AG09319 (cell line): ENCODE measurements around the gene HOXB2.

Source experiments
- DNase-seq: peaks from one replicate; pipeline ENCODE4 v3.0.0-alpha.2; 2010; ENCODE audit warnings: low read depth; ENCODE audit errors: extremely low read depth
- TF ChIP-seq, protein P1 (sequence below): IDR thresholded peaks from 2 replicates; pipeline ENCODE4 v1.5.1; 2011; ENCODE audit warnings: low read depth, mild to moderate bottlenecking, inconsistent platforms, low read length, moderate library complexity

The HOXB2 gene

DNA sequence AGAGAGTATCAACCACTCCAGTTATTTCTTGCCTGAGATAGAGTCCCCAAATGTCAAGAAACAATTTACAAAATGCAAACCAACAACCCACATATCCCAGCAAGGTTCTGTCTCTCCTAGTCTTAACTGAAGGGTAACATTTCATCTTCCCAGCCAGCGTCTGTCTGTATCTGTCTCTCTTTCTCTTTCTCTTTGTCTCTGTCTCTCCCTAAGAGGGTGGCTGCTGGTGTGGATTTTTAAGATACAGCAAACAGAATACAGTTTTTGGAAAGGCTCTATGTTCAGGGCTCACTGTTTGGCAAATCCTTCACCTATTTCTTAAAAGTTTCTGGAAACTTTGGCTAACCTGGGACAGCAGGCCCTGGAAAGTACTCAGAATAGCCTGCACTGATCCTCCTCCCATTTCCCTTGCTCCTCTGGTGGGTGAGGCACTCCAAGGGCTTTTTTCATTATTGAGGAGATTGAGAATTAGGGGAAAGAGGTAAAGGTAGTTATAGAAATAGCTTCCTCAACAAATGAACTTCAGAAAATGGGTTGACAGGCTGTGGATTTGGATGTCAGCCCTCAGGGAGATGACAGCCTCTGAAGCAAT is 27.0 kb upstream of the HOXB2 start:
- DNase-seq = no peak
- TF ChIP-seq, protein P1, sequence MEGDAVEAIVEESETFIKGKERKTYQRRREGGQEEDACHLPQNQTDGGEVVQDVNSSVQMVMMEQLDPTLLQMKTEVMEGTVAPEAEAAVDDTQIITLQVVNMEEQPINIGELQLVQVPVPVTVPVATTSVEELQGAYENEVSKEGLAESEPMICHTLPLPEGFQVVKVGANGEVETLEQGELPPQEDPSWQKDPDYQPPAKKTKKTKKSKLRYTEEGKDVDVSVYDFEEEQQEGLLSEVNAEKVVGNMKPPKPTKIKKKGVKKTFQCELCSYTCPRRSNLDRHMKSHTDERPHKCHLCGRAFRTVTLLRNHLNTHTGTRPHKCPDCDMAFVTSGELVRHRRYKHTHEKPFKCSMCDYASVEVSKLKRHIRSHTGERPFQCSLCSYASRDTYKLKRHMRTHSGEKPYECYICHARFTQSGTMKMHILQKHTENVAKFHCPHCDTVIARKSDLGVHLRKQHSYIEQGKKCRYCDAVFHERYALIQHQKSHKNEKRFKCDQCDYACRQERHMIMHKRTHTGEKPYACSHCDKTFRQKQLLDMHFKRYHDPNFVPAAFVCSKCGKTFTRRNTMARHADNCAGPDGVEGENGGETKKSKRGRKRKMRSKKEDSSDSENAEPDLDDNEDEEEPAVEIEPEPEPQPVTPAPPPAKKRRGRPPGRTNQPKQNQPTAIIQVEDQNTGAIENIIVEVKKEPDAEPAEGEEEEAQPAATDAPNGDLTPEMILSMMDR = no peak

DNA sequence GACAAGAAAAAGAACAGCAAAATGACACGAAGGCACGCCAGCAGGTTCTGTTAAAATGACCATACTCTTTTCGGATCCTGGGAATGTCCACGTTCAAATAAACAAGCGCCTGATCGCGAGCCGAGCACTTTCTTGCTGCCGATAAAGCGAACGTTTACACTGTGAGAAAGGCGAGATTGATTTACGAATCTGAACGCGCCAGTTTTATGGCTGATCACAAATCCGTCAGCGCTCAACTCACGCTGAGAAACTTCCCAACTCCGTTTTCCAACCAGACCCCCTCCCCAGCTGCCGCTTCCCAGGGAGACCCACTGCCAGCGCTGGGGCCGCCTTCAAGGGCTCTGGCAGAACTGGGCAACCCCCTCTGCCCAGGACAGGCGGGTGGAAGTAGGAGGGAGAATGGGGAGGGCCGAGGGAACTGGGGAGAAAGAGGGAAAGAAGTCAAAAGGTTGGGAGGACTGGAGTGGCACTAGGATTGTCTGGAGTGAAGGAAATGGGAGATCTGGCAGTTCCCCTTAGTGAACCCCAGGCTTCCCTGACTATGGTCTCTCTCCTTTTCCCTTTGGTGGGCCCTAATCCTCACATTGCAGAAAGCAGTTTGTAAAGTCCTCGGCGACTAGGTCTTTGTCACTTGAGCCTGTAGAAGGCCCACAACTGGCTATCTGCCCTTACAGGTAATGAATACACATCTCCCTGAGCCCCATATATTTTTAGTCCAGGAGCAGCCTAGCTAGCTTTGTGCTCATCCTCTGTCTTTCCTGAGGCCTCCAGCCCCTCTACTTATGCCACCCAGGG is 26.3 kb upstream of the HOXB2 start:
- TF ChIP-seq, protein P1 = no peak
- DNase-seq = no peak

DNA sequence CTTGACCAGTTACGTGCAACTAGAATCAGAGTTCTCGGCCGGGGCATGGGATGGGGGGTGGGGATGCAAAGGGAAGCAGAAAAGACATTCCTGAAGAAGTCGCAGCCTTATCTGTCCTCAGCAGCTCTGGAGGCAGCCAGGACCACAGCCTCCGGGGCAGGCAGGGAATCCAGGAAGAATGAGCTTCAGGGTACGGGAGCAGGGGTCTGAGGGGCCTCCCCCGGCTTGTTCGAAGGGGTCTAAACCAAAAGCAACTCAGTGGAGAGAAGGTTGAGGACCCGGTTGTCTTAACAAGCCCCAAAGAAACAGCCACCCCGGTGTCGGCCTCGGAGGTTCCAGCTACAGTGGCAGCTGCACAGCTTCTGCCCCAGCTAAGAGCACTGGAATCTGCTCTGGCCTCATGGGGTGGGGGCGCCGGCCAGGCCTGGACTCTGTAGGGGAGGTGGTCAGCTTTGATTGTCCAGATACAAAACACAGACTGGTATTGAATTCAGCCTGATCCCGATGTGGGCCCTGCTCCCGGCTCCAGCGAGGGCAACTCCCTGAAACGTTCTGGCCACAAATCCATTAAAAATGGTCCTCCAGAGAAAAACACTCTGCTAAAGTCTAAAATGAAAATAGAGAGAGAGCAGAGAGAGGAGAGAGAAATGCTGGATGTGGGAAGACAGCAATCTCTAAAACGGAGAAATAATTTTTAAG is 25.6 kb upstream of the HOXB2 start:
- no peak for DNase-seq
- TF ChIP-seq, protein P1 = no peak

DNA sequence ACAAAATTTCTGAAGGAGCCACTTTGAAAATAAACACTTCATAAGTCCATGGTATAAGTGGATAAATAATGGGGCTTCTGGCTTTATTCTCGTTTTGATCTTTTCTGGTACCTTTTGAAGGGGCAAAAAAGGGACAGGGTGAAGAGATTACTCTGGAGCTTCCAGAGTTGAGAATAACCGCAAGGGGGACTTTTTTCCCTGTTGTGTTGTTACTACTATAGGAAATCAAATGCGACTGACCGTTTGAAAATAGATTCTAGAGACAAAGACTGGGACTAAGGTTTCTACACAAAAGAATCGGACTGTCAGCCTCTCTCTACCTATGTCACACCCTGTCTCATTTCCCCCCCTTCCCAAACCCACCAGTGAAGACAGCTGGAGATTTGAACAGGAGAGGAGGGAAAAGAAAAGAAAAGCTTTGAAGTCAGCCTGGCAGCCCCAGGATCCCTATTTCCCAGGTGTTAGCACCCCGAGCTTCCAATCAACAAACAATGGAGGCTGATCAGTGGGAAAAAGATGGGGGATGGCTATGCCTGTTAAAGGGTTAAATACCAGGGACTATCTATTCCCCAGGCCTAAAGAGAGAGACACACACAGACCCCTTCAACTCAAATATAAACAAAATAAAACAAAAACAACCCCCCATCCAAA is 24.9 kb upstream of the HOXB2 start:
- TF ChIP-seq, protein P1 = no peak
- no peak for DNase-seq

DNA sequence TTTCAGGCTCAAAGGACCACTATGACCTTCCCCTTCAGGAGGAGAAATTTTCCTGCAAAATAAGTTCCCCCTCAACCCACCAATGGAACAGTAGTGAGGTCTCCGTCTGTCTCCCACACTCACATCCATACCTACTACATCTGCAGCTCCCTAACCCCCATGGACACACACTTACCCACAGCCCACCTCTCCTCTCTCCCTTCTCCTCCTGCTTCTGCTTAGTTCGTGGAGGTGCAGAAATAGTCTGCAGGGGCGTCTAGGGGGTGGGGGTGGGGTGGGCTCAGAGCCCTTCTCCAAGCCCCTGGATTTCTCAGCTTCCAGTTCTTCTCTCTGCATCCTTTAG is 24.3 kb upstream of the HOXB2 start:
- TF ChIP-seq, protein P1 = no peak
- no peak for DNase-seq

DNA sequence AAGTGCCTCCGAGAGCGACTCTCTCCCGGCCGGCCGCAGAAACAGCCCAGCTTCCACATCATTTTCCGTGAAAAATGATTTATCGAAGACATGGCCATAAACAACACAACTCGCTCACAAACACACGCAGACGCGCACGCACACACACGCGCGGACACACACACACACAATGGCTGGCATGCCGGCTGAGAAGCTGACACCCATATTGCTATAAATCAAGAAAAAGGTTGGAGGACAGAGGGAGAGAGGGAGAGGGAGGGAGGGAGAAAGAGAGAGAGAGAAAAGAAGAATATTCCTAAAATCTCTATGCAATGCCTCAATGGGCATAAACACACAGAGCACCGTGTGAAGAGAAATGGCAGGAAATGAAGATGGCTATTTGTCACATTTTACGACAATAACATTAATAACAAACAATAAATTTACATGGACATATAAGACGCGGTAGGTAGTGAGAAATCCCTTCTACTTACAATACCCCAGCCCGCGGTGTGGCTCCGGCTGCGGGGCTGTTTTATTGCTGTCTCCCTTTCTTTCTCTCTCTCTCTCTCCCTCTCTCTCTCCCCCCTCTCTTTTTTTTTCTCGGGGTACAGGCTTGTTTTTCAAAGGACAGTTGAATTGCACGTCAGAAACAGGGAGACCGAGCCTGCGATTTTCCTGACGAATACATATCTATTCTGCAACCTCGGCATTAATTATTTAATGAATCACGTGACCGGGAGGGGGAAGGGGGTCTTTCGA is 23.8 kb upstream of the HOXB2 start:
- no peak for DNase-seq

More for the DNA sequence above, 23.8 kb upstream of the HOXB2 start:
- TF ChIP-seq, protein P1 = no peak
